GM21786 (cell line): ENCODE results near the gene PNMA8C.
"Not testable (repeated sequence)": the region's sequence is repeated elsewhere in the genome, so short reads cannot be mapped to it uniquely, and the experiment has no call there.

ENCODE experiments used
- ATAC-seq: cut with Tn5 transposase; IDR thresholded peaks from one replicate; pipeline ENCODE4 v1.9.1; 2021; ENCODE audit not compliant: unreplicated experiment

The PNMA8C gene

DNA sequence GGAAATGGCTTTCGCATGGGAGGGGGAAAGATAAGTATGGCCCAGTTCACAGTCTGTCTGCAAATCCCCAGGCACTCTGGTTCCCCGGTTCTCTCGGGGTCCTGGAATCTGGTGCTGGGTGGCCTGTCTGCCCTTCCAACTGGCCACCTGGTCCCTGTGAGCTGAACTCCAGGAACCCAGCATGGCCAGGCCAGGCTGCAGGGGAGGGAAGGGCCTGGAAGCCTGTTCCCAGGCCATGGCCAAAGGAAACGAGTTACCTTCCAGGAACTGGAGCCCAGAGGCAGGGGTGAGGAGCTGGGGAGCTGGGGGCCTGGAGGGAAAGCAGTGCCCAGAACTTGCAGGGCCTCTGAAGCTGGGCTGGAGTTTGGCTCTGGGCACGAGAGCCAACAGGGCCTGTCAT, 19.1 kb upstream of the PNMA8C start:
- ATAC-seq: no peak

DNA sequence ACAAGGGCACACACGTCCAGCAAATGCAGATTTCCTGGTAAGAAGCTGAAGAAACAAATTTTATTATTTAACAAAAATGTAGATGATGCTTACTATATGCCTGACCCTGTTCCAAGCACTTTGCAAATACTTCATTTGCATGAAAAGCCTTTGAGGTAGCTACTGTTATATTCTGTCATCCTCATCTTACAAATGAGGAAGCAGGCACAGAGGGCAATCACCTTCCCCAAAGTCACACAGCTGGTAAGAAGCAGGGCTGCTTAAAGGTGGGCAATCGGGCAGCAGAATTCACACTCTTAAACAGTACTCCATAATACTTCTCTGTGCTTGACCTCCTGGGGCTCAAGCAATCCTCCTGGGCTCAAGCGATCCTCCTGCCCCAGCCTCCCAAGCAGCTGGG, 18.3 kb upstream of the PNMA8C start:
- ATAC-seq: no peak

DNA sequence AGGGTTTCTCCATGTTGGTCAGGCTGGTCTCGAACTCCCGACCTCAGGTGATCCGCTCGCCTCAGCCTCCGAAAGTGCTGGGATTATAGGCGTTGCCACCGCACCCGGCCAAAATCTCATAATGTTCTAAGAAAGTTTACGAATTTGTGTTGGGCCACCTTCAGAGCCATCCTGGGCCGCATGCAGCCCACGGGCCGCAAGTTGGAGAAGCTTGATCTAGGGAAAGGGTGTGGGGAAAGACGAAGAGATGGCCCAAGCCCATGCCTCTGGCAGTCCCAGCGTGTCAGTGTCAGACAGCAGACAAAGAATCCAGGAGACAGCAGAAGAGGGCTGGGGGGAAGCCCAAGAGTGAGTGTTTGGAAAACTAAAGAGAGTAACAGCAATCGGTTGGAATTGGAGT, 17.3 kb upstream of the PNMA8C start:
- no peak for ATAC-seq

DNA sequence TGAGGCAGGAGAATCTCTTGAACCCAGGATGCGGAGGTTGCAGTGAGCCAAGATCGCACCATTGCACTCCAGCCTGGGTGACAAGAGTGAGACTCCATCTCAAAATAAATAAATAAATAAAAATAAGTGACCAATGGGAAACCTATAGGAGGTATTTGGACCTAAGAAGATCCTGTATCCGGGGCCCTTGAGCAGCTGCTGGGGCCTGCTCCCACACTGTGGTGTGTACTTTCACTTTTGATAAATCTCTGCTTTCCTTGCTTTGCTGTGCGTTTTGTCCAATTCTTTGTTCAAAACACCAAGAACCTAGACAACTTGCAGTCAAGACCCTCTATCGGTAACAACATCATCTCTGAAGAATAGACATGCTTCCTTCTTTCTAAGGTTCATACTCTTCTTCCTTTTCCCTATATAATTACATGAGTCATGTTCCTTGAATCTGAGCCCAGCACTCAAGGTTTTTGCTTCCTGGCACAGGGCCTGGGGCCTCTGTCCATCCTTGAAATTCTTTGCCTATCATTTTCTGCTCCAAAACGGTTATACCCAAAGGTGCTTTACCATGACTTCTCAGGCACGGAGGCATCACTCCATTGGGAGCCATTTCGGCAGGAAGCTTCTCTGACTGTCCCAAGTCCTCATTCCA, 14.2 kb upstream of the PNMA8C start:
- no peak for ATAC-seq

DNA sequence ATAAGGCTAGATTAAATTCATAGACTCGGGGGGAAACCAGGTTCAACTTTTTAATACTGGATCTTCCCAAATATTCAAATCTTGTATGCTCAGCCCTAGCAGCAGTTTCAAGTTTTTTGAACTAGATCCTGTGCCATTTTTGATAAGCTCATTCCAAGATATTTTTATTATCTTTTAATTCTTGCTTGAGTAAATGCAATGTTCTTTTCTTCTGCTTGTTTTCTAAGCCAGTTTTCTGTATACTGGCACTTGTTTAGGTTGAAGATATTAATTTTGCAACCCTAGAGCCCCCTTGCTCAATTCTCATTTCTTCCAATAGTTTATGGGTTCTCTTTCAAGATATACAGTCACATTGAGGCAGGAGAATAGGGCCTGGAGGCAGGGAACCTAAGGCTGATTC, 13.1 kb upstream of the PNMA8C start:
- ATAC-seq: no peak

DNA sequence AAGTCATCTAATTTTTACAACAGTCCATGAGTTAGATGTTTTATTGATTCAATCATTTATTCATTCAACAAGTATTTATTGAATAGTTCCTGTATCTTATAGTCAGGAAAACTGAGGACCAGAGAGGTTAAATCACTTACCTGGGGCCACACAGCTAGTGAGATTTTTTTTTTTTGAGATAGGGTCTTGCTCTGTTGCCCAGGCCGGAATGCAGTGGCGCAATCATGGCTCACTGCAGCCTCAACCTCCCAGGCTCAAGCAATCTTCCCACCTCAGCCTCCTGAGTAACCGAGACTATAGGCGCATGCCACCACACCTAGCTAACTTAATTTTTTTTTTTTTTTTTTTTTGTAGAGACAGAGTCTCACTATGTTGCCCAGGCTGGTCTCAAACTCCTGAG, 7.0 kb upstream of the PNMA8C start:
- ATAC-seq: not testable (repeated sequence)

DNA sequence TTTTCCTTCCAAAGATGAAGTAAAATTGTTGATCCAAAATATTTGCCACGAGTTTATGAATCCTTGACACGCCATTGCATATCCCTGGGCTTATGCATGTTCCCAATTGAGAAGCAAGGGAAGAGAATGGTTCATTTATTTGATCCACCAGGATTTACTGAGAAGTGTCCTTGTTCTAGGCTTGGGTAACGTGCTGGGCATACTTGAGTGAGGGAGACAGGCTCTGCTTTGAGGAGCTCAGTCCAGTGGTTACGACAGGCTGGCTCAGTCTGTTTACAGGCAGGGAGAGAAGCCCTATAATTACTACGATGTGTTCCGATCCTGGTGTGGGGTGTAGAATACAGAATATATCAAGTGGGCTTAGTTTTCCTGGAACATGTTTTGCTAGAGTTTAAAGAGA, 6.3 kb upstream of the PNMA8C start:
- no peak for ATAC-seq

DNA sequence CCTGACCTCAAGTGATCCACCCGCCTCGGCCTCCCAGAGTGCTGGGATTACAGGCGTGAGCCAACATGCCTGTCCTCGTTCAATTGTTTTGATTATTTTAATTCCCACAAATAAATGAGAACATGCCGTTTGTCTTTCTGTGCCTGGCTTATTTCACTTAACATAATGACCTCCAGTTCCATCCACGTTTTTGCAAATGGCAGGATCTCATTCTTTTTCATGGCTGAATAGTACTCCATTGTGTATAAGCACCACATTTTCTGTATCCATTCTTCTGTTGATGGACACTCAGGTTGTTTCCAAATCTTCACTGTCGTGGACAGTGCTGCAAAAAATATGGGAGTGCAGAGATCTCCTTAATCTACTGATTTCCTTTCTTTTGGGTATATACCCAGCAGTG, 4.7 kb upstream of the PNMA8C start:
- not testable (repeated sequence) for ATAC-seq

DNA sequence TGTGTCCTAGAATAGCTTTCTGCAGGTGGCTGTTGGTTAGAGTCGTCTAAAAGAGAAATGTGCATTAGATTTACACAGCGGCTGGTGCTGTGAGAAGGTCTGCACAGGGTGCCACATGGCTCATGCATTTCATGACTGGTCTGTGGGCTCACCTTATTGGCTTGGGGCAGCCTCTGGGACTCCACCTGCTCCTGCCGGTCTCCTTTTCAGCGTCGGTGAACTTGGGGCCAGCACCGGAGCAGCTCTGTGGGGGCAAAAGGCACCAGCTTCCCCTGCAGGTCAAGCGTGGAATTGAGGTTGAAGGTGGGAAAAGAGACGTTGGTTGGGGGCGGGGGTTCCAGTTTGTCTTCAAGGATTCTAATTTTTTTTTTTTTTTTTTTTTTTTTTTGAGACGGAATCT, 3.1 kb upstream of the PNMA8C start:
- no peak for ATAC-seq

DNA sequence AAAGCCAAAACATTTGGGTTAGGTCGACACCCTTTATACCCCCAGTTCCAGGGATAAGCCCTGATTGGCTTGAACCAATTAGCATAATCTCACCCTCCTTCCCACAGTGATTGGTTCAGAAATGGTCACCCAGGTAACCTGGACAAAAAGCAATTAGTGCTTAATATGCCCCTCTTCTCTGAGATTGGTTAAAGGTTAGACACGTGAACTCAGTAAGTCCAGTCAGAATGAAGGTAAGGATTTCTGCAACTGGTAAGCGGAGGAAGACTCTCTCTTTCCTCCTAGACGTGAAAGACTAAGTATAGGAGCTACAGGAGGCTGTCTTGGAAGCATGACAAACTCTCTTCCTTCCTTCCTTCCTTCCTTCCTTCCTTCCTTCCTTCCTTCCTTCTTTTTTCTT, 1.3 kb upstream of the PNMA8C start:
- ATAC-seq: no peak

DNA sequence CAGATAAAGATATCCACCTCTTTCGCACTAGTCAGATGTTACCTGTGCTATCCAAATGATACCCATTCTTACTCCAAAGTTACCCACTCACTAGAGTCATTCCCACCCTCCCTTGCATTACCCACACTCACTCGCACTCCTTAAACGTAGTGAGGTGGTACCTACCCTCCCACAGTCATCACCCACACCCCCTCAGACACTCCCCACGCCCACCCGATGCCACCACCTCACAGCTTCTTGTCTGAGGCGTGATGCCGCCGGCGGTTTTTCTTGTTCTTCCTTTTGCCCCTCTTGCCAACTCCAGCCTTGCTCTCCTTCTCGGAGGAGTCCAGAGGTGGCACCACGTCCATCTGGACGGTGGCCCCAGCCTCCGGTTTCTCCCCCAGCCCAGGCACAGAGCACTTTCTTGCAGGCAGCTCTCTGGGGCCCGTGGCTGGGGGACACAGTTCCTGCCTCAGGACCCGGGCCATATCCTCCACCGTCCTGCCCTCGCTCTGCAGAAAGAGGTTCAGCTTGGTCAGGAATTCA, 1.2 kb downstream of the PNMA8C start:
- no peak for ATAC-seq

DNA sequence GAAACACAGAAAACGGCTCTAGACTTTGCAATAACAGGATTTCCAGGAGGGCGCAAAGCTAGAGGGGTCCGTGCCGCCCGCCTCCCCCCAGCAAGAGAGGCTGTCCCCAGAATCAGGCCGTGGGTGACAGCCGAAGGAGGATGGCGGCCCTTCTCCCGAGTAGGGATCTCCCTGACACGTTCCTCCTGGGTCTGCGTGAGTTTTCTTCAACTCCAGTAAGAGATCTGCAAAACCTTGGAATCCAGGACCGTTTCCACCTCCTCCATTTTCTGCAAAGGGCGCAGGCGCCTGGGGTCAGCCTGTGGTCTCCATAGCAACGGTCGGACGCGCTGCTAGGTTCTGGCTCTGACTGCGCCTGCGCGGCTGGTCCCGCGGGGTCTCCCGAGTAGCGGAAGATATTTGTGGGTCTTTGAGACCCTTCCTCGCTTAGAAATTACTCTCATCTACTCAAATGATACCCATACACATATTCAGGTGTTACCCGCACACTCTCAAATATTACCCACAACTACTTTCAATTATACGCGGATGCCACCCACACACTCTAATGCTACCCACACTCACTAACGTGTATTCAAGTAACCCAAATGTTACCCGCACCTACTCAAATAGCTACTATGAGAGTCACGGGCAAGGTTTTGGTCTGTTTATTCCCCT, 2.1 kb downstream of the PNMA8C start:
- no peak for ATAC-seq

DNA sequence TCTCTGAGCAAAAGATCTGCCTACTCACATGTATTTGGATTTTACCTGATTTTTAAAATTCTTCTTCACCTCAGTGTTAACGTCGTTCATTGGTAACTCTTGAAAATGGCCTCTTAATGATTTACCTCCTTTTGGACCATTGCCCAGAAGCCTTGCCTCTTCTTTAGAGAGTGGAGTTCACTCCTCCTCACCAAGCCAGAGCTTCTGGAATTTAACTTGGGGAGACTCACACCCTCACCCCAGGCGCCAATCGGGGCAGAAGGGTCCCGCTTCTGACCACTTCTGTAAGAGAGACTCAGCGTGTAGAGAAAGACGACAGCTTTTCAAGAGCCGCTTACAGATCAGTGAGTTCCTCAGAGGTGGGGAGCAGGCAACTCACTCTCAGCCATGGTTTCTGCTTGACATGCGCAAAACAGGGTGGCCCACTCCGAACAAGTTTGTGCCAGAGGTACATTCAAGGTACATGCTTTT, 2.7 kb downstream of the PNMA8C start:
- no peak for ATAC-seq

DNA sequence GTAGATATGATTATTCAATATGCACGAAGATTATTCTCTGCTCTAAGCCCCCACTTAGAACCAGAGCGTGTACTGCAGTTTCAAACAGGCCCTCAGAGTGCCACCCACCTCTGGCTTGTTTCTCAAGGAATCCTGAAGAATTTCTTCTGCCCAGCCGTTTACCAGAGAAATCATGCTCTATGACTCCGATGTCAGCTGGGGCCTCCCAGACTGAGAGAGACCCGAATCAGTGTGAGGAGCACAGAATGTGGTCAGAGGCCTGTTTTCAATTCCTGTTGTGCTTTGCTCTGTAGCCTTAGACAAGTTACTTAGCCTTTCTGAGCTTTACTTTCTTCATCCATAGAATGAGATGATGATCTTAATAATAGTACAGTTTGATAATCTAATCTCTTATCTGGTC, 5.5 kb downstream of the PNMA8C start:
- no peak for ATAC-seq

DNA sequence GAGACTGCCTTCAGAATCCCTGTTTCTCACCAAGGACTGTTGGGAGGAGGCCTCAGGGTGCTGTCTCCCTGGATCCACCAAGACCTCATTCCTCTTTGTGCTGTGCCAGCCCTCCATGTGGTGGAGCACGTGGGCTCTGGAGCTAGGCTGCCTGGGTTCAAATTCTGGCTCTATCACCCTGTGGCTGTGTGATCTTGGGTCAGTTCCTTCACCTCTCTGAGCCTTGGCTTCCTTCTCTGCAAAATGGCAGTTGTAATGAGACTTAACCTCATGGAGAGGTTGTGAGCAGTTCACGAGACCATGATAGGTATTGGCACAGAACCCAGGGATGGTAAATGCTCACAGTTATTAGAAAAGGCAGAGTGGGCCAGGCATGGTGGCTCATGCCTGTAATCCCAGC, 6.4 kb downstream of the PNMA8C start:
- no peak for ATAC-seq

DNA sequence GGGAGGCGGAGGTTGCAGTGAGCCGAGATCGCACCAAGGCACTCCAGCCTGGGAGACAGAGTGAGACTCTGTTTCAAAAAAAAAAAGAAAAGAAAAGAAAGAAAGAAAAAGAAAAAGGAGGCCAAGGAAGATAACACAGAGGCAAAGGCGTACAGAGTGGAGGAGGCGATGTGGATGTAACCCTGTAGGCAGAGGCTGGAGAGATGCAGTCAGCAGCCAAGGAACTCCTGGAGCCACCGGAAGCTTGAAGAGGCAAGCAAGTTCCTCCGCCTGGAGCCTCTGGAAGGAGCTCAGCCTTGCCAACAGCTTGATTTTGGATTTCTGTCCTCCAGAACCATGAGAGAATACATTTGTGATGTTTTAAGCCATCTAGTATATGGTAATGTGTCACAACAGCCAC, 8.7 kb downstream of the PNMA8C start:
- ATAC-seq: no peak

DNA sequence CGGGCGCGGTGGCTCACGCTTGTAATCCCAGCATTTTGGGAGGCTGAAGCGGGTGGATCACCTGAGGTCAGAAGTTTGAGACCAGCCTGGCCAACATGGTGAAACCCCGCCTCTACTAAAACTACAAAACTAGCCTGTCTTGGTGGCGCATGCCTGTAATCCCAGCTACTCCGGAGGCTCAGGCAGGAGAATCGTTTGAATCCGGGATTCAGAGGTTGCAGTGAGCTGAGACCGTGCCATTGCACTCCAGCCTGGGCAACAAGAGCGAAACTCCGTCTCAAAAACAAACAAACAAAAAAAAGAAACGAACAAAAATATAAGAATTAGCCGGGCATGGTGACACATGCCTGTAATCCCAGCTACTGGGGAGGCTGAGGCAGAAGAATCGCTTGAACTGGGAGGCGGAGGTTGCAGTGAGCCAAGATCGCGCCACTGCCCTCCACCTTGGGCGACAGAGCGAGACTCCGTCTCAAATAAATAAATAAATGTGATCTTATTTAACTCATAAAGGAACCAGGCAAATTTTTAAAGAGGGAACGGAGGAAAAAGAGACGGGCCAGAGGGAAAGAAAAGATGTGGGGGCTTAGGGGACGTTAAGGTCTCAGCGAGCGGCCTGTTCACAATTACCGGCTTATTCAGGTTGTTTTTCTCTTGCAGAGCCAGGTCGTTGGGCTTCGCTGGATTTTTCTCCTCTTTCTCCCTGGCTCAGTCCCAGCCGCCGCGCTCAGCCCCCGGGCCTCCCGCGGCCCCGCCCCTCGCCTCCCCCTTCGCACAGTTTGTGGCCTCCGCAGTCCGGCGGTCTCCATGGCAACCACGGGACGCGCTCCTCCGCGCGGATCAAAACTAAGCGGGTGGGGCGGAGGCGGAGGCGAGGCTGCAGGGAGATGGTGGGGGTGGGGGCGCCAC, 12.7 kb downstream of the PNMA8C start:
- ATAC-seq: not testable (repeated sequence)

DNA sequence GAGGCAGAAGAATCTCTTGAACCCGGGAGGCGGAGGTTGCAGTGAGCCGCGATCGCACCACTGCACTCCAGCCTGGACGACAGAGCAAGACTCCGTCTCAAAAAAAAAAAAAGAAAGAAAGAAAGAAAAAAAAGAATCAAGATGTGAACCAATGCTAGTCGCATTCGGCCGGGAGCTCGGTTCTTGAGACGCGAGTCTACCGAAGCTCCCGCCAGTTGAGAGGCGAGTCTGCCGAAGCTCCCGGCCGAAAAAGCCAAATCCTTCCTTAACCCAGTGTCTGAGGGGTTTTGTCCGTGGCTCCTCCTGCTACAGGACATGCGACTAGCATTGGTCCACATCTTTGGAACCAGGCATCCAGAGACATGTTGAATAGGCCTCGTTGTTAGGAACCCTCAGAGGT, 13.8 kb downstream of the PNMA8C start:
- ATAC-seq: not testable (repeated sequence)

DNA sequence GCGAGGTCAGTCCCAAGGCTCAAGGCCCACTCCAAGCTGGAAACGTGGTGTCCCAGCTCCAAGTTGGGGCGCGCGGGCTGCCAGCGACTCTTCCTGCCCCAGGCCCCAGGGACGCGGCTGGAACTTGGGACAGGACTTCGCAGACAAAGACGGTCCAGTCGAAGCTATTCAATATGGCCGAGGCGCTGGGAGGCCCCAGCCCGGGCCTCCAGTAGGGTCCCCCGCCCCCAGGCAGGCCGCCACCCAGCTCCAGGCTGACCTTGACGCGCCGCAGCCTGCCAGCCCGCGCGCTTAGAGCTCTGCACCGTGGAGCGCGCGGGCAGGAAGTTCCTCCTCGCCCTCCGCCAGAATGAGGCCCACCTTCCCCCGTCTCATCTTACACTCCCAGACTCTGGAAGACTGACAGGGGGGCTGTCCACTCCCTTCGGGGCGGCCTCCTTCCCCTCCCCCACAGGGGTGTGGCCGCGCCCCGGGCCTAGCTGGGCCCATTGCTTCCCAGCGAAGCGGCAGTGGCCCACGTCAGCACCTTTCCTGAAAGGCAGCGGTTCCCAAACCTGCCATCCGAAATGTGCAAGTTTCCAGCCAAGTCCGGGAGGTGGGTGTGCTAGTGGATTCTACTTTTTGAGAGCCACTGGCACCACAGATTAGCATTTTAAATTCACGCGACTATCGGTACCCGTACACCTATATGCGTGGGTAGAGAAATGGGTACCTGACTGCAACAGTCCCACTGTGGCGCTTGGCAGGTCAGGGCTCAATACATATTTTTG, 15.3 kb downstream of the PNMA8C start, which contains the start of gene CCDC8:
Gene CCDC8, minus strand, starts transcription at position 303 of the 770 bp plus-strand sequence. CDS start 754 bp downstream, outside the sequence.
- ATAC-seq: no peak

DNA sequence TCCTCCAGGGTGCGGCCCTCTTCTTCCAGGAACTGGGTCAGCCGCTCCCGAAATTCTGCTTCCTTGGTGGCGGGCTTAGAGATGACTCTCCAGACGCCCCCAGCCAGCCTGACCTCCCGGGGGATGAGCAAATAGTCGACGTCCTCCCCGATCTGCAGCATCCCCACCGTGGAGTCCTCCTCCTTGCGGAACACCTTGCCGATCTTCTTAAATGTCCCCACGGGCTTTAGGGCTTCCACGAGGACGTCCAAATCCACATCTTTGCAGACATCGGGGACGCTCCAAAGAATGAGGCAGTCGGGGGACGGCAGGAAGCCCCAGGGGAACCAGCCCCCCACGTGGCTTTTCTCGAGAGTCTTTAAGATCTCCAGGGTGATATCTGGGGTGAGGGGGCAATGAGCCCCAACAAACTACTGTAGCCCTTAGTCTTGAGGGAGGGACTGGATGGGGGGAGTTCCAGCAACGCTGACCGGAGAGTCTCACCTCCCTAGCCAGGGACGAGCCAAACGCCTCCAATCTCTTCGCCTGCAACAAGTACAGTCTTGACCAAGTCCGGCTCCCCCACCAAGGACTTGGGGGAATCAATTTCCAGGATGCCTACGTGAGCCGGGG, 16.0 kb downstream of the PNMA8C start:
- no peak for ATAC-seq
